ENCODE results near the gene NPS.
A peak's percentile ranks its signal among the peaks of the same experiment; 100 is the strongest.

Gene NPS

GRCh38 chr10:127563718-127564553 is 14.8 kb downstream of the NPS start:
- peak; percentile 4 for DNase-seq

- DNase-seq: no peak
Observed at GRCh38 chr10:127564644-127565043, 15.5 kb downstream of the NPS start.

GRCh38 chr10:127565583-127565982 is 16.5 kb downstream of the NPS start:
- DNase-seq: no peak

GRCh38 chr10:127569210-127569609 is 20.1 kb downstream of the NPS start:
- no peak for DNase-seq

- no peak for DNase-seq
Observed at GRCh38 chr10:127570036-127570435, 20.9 kb downstream of the NPS start.

- no peak for DNase-seq
Observed at GRCh38 chr10:127571386-127571785, 22.3 kb downstream of the NPS start.

- no peak for DNase-seq
Observed at GRCh38 chr10:127576051-127576450, 26.9 kb downstream of the NPS start.

- no peak for DNase-seq
Observed at GRCh38 chr10:127576740-127577161, 27.6 kb downstream of the NPS start.

GRCh38 chr10:127577376-127578258 is 28.5 kb downstream of the NPS start:
- no peak for DNase-seq

- DNase-seq: no peak
Observed at GRCh38 chr10:127578259-127578960, 29.3 kb downstream of the NPS start.

GRCh38 chr10:127578961-127579305 is 29.8 kb downstream of the NPS start:
- no peak for DNase-seq

GRCh38 chr10:127579640-127580039 is 30.5 kb downstream of the NPS start:
- DNase-seq: no peak

- no peak for DNase-seq
Observed at GRCh38 chr10:127580822-127581221, 31.7 kb downstream of the NPS start.

- no peak for DNase-seq
Observed at GRCh38 chr10:127585519-127586023, 36.5 kb downstream of the NPS start.

GRCh38 chr10:127587668-127588365 is 38.7 kb downstream of the NPS start:
- no peak for DNase-seq

- DNase-seq: no peak
Observed at GRCh38 chr10:127592586-127592985, 43.5 kb downstream of the NPS start.

GRCh38 chr10:127600479-127600878 is 51.4 kb downstream of the NPS start:
- DNase-seq: no peak

Measured in NCI-H1048 (cell line).